A549 treated with AZD9567 at 1 μM for 4 hours (cell line): ENCODE results near the gene NKAPL. TPM values are rescaled to one million over a fixed set of nuclear protein-coding genes. Genes with fewer than 3 reads are reported as not detected.

ENCODE experiments used
- total RNA-seq: library from RNA; stranded (reverse); fragments of 200-300 nt; extraction: Qiagen RNA extraction; gene quantifications from 5 replicates; pipeline ENCODE4 v1.2.3, GENCODE V29; 2022; ENCODE audit not compliant: insufficient read depth

The NKAPL gene
- total RNA-seq, result not detected in 5 replicates

DNA sequence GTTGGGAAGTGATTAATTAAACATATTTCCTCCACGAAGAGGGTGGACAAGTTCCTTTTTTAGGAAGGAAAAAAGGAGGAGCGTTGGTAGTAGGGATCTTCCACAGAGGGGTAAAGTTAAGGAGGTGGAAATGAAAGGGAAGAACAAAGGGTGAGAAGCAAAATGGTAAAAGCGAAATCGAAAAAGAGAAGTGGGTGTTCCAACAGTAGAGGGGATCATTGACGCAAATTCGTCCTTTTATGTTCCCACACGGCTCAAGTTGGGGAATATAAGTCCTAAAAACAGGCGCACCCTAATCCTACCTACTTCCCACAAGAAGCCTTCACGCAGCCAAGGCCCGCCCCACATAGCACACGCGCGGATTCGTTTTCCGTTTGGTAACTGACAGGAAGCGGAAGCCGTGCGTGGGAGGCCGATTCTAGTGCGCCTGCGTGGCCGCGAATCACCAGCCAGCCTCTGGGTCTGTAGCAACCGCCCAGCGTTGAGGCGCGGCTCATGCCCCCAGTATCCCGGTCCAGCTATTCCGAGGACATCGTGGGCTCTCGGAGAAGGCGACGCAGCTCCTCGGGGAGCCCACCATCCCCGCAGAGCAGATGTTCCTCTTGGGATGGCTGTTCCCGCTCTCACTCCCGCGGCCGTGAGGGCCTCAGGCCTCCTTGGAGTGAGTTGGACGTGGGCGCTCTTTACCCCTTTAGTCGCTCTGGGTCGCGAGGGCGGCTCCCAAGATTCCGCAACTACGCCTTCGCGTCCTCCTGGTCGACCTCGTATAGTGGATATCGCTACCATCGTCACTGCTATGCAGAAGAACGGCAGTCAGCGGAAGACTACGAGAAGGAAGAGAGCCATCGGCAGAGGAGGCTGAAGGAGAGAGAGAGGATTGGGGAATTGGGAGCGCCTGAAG, at the start of gene NKAPL:
TSS of gene NKAPL (plus strand) at position 421 of the 901 bp plus-strand sequence. CDS start at position 496, 75 bp downstream.

DNA sequence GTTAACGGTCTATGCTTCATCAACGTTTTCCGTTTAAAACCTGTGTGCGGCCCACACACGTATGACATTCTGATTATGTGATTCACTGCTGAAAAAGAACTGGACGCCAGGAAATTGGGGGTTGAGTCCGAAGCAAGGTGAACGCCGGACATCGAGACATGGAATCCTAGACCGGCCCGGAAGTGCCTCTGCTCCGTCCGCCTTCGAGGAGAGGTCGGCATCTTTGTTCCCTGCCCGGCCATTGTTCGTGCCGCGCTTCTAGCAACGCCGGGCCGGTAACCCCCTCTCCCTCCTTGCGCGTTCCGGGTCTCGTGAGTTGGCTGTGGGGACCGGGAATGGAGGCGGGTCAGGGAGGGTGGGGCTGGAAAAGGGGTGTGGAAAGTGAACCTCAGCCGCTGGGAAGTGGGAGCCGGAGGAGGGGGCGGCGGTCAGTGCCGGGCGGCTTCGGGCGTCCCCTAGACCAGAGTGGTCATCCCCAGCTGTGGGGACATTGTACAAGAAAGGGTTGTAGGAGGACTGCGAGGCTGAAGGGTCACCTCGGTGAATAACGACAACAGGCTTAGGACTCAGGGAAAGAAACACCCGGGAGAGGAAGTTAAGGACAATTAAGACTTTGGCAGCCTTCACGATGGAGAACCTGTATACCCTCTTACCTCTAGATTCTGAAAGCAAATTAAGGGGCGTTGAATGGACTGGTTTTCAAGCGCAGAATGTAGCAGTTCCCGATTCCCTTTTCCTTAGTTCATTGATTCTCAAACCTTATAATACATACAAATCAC, 33.9 kb upstream of the NKAPL start, which contains the start of gene ZSCAN9:
TSS of gene ZSCAN9 (plus strand) at position 220 of the 779 bp plus-strand sequence. CDS start 1,810 bp downstream, outside the sequence.

DNA sequence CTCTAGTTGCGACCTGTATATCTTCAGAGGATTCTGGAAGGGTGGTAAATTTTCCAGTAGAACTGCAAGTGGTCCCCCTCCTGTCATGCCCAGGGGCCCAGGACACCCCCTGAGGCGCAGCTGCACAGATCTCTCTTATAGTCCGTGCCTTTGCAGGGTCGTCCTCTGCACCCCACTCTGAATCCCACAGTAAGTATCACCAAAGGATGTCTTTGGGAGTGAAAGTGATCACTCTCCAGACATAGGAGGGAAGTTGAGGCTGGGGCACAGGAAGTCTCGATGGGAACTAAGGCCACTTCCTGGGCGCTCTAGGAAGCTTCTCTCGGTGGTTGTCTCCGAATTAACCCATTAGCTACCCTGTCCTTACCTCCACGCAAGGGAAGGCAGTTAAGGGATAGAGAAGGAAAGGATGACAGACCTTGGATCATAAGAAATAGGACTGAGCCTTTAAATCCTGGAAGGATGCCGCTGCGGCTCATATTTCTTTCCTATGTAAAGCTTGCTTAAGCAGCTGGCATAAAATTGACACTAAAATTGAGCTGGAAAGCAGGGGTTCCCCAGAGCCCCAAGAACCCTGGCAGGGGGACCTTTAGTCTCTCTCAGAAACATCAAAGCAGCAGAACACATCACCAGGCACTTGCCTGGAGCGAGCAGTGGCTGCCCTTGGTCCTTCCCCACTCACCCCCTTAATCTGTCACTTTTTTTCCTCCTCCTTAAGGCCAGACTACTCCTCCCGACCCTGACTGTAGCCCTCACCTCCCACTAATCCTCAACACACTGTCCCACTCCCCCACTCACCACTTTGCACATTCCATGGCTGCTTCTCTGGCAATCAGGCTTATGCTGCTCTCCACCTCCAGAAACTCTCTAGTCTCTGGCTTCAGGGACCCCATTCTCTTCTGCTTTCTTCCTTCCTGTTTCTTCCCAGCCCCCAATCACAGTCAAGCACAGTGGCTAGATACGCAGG, 6.8 kb upstream of the NKAPL start, which contains the start of gene ZKSCAN4:
TSS of gene ZKSCAN4 (minus strand) at position 261 of the 967 bp plus-strand sequence. CDS start 289 bp downstream, outside the sequence.

DNA sequence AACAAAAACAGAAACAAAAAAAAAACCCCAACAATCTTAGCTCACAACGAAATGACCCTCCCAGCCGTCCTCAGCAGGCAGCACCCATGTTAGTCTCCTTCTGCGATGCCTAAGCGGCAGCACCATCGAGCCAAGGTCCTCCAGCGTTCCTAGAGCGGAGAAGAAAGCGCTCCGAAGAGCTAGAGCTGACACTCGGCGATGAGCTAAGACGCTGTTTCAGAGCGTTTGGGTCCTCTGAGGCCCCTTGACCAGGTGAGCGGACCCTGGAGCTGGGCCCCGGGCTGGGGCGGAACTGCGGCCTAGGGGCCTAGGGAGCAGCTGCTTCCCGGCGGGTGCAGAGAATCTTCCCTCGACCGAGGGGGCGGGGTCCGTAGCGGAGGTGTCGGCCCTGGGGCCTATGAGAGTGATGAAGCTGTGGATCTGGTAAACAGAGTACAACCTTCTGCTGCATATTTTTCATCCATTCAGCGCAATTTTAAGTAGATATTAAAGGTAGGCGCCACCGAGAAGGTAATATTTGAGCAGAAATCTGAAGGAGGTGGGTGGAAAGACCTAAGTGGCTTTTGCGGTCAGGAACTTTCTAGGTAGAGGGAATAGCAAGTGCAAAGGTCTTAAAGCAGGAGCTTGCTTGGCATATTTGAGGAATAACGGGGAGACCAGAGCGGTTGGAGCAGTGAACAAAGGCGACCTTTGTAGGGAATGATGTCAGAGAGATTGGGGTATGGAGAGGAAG, 8.0 kb downstream of the NKAPL start, which contains the start of gene ZSCAN26:
TSS of gene ZSCAN26 (plus strand) at position 182 of the 733 bp plus-strand sequence. CDS start 4,777 bp downstream, outside the sequence.

DNA sequence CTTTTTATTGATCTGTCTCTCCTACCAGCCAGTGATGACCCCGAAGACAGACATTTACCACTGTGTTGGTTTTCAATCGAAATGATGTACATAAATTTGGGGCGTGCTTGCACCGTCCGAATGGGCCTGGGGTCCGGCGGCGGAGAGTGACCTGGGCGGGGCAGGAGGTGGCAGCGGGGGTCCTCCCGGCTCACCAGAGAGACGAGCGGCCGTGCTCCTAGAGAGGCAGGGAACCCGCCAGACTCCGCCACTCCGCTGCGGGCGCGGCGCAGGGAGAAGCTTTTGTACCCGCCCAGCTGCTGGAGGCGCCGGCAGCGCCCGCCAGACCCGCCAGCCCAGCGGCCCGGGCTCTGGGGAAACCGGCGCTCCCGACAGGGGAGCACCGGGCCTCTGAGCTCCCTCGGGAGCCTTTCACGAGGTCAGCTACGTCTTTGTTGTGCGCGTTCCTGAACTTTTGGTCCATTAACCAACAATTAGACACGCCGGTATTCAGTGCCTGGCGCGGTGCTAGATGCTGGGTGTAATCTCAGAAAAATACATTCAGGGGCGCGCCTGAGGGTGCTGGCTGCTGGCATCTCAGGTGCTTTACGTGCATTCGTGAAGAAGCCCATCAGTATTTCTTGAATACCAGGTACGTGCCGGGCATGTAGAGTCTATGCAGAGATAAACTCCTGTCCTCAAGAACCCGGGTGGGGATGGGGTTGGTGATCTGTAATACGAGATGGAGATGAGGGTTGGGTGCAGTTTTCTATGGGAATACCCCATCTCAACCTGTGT, 22.4 kb downstream of the NKAPL start, which contains the start of gene PGBD1:
TSS of gene PGBD1 (plus strand) at position 285 of the 777 bp plus-strand sequence. CDS start 2,242 bp downstream, outside the sequence.

Other genes with a start within 250 kb of the NKAPL start
- 0.61 to 0.89 TPM (median 0.70 TPM) in 4 of 5 replicates, not detected in the other for gene ZNF165, start 178.7 kb upstream of the NKAPL start, total RNA-seq
- 4.1 to 5.4 TPM (median 4.5 TPM) in 5 replicates for gene ZSCAN16, start 134.7 kb upstream of the NKAPL start, total RNA-seq
- gene ZKSCAN8, start 117.4 kb upstream of the NKAPL start, total RNA-seq, result 3.6 to 6.0 TPM (median 5.5 TPM) in 5 replicates
- 5.7 to 11.4 TPM (median 7.5 TPM) in 5 replicates for gene ZSCAN9, start 34.0 kb upstream of the NKAPL start, total RNA-seq
- gene ZKSCAN4, start 7.0 kb upstream of the NKAPL start, total RNA-seq, result 2.3 to 3.6 TPM (median 2.4 TPM) in 5 replicates
- 4.2 to 13.2 TPM (median 4.8 TPM) in 5 replicates for gene ZSCAN26, start 7.8 kb downstream of the NKAPL start, total RNA-seq
- 4.5 to 6.3 TPM (median 5.6 TPM) in 5 replicates for gene PGBD1, start 22.3 kb downstream of the NKAPL start, total RNA-seq
- gene ZSCAN31, start 76.9 kb downstream of the NKAPL start, total RNA-seq, result 1.4 to 2.0 TPM (median 1.7 TPM) in 4 of 5 replicates, not detected in the other
- gene ZKSCAN3, start 90.7 kb downstream of the NKAPL start, total RNA-seq, result 1.5 to 3.3 TPM (median 1.6 TPM) in 5 replicates
- gene ZSCAN12, start 140.4 kb downstream of the NKAPL start, total RNA-seq, result 1.2 to 1.8 TPM (median 1.7 TPM) in 5 replicates
- not detected in 5 replicates for gene ZSCAN23, start 184.2 kb downstream of the NKAPL start, total RNA-seq